HG02588 (cell line): ENCODE data around the gene RXRA.

ENCODE experiments used
- ATAC-seq: cut with Tn5 transposase; IDR thresholded peaks from one replicate; pipeline ENCODE4 v1.9.1; 2021; ENCODE audit warnings: mild to moderate bottlenecking, moderate library complexity; ENCODE audit not compliant: unreplicated experiment

RXRA gene

DNA sequence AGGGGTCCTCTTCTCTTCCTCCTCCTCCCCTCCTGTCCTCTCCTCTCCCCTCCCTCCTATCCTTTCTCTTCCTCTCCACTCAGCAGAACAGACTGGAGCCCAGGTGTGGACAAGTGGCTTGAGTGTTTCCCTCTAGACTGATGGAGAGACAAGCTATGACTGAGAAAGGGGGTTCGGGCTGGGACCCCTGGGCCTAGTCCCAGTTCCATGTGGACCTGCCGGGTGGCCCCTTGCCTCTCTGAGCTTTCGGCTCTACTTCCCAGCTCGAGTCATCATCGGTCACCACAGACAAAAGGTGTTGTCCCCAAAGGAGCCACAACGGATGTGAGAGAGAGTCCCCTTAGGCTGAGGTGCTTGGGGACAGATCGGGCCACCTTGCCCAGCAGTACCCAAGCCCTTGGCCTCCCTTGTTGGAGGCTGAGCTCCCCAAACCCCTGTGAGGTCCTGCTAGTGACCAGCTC is 3.4 kb upstream of the RXRA start:
- no peak for ATAC-seq

DNA sequence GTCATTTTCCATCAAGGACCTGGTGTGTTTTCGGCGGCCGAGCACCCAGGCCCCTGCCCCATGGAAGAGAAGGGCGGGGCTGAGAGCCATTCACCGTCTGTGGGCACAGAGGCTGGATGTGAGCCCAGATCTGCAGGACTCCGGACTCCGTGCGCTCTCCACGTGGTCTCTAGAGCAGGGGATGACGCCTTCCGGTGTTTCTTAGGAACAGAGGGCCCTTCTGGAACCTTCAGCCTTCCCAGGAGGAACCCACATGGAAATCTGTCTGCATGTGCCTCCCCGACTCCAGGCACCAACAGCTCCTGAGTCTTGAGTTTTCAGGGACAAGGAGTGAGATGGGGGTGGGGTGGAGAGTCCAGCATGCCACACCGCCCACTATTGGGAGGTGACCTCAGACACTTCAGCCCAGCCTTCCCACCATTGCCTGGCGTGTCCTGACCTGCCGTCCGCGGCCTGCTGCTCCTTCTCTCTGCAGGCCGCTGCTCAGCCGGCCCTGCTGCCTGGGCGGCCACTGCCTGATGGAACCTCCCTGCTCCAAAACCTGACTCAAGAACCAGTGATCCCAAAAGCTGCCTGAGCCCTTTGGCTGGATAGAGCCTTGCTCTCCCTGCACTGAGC is 2.4 kb upstream of the RXRA start:
- ATAC-seq, result no peak

DNA sequence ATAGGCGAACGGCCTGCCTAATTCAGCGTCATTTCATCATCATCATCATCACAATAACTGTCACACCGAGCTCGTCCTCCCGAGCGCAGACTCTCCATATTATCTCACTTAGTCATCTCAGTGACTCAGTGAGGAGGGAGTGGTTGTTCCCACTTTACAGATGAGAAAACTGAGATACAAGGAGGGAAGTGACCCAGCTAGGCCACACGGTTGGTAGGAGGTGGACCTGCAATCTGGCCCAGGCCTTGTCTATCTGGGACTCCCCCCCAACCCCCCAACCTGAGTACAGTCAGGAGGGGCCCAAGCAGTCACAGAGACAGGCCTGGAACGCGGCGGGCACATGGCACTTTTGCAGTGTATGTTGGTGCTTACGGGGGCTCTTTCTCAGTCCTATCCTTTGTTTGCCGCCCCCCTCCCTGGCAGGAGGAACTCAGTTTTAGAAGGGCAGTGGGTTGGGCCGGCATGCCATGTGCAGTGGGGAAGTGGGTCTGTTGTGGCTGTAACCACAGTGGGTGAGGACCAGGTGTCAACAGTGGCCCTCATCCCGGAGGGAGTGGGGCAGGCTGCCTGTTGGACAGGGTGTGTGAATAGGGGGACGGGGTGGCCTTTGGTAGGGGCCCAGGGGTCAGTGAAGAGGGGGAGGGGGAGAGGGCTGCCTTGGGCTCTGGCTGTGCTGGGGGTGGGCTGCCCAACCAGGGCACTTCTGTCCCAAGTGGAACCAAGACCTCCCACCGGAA is 1.7 kb upstream of the RXRA start:
- no peak for ATAC-seq

DNA sequence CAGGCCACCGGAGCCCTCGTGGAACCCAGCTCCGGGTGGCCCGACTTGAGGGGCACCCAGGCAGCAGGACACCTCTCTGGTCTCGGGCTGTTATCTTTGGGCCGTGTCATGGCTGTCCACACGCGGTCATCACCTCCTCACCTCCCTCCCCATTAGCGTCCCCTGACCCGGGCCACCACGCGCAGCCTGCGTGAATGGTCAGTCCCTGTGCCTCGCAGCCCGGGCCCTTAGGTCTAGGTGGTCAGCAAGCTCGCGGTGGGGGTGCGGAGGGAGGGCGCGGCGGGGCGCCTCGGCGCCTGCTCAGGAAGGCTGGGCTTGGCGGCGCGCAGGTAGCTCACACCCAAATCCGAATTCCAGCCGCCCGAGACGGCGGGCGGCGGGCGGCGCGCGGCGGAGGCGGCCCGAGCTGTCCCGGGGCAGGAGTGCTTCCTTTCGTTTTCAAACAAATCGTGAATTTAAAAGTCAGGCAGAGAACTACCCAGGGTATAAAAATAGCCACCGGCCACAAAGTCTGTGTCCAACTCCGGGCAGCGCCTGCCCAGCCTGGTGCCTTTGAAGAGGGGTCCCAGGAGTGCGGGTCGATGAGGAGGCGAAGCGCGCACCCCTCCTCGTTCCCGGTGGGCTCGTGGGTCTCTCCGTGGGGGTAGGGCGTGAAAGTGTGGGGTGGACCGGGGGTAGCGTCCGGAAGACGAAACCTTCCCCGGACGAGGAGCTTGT is 1.0 kb upstream of the RXRA start:
- ATAC-seq, result no peak

DNA sequence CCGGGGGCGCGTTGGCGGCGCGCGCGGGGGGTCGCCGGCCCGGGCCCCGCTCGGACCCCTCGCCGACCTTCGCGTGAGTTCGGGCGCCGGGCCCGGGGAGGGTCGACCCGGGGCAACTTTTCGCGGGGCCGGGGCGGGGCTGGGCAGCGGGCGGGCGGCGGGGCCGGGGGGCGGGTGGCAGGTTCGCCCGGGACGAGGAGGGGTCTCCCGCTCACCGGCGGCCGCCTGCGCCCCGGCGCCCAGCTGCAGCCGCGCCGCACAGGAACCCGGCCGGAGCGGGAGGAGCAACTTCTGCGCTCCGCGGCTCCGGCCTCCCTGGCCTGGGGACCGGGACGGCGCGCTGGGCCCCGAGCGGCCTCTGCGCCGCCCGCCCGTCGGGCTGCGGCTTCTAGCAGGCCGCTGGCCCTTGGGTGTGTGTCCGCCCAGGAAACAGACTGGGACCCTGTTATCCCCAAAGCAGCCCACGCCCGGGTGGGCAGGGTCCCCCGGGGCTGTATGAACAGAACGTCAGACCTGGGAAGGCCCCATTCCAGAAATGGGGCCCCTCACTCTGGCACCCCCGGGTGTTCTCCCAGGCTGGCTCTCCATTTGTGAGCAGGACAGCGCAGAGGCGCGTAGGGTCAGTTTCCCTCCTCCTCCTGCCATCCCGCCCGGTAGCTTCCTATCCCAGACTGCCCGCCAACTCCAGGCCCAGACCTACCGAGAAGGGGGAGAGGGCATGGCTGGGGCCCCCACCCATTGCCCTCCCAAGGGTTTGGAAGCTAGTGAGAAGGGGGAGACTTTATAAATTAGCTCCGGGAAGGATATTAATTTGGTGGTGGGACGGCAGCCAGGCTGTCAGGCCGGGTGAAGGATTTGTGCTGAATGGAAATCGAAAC is 708 bp downstream of the RXRA start:
- ATAC-seq, result no peak

DNA sequence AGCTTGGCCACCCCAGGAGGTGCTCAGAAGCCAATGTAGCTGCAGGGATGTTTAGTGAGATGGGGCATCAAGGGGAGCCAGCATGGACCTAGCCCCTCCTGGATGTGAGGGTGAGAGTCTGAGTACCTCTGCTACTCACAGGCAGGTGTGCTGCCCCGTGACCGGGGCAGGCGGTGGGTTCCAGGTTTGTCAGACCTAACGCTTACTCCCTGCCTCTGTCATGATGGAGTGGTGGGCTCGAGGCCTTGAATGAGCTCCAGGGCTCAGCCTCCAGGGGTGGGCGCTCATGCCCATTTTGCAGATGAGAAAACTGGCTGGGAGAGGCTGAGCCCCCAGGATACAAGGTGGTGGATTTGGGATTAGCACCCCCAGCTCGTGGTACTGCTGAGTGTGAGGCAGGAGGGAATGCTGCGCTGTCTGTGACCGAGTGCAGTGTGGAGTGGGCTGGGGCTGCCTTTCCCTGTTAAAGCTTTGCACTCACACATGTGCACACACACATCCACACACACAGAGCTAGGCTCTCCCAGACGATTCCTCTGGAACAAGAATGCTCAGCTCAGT is 1.5 kb downstream of the RXRA start:
- ATAC-seq, result no peak

DNA sequence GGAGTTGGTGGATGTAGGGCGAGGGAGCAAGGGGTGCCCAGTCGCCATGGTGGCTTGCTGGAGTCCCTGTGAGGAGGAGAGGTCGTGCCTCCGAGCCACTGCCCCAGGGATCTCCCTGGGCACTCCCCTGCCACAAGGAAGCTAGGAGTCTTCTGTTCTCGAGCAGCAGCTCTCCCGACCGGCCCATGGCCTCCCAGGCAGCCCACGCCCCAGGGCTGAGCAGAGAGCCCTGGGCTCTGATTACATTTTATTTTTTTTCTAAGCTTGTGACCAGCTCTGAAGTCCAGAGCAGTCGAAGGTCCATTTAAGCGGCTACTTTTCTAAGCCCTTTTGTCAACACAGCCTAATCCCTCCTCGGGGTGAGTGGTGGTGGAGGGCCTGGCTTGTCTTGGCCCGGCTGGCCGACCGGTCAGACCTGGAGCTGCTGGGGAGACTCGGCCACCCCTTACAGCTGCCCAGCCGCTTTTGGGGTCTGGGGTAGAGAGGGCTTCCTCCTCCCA is 2.1 kb downstream of the RXRA start:
- no peak for ATAC-seq

DNA sequence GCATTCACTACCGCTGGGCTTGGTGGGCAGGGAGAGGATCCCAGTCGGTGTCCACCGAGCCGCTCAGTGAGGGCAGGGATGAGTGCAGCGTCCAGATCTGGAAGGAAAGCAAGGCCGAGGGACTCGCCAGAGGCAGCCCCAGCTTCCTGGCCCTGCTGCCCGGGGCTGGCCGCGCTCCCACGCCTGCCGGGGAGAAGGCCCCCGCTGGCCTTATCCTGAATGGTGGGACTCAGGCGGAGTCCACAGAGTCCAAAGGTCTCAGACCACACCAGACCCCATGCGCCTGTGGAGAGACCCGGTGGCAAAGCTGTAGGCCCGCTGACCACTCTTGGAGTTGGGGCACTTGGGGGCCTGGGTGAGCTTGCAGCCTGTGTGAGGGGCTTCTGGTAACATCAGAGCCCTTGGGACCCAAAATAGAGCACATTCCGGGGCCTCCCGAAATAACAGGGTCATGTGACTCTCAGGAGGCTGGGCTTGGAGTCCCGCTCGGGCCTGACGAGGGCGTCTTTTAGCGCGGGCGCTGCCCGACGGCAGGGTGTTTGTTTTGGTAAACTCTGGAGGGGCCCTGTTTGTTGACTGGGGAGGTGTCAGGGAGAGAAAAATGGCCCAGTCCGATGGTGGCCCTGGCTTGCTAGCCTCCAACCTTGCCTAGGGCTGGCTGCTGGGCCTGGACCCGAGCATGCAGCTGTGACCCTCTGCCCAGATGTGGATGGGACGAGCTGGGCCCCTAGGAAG is 2.8 kb downstream of the RXRA start:
- ATAC-seq, result no peak

DNA sequence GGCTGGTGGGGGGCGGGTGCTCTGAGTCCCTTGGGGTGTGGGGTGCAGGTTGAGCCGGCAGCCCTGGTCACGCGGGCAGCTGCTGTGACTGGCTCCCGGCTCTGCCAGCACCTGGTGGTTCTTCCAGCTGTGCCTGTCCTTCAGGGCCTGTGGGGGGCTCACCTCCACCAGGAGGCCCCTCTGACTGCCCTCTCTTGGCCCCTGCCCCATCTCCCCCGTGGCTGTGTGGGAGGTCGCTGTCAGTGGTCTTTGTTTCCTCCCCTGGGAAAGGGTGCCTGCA is 3.3 kb downstream of the RXRA start:
- no peak for ATAC-seq

DNA sequence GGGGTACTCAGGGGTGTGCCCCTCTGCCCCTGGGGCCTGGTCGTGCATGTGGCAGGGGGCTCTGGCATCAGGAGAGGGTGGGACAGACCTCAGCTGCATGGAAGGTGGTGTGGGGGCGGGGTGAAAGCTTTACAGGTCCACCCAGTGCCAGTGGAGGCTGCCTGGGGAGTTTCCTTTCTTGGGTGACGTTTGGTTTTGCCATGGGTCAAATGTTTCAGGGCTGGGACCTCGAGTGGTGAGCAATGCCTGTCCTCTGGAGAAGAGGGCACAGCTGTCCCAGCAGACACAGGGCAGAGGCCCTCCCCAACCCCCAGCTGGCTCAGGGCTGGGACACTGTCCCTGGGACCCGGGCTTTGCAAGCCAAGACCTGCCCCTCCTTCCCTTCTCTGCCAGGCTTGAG is 3.6 kb downstream of the RXRA start:
- no peak for ATAC-seq

DNA sequence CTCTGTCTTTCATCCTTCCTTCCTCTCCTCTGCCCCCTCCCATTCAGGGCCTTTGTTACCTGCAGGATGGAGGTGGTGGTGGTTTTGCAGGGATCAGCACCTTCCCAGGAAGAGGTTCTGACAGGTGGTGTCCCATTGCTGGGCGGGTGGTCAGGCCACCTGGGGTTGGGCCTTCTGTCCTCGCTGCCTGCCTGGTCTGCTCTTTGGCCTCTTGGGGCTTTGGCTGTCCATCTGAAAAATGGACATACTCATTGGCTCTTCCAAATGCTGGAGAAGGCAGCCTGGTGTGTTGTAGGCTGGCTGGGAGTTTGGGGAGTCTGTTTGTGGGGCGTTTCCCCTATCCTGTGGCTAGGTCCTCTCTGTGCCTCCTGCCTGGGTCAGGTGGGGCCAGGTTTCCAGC is 4.3 kb downstream of the RXRA start:
- no peak for ATAC-seq

DNA sequence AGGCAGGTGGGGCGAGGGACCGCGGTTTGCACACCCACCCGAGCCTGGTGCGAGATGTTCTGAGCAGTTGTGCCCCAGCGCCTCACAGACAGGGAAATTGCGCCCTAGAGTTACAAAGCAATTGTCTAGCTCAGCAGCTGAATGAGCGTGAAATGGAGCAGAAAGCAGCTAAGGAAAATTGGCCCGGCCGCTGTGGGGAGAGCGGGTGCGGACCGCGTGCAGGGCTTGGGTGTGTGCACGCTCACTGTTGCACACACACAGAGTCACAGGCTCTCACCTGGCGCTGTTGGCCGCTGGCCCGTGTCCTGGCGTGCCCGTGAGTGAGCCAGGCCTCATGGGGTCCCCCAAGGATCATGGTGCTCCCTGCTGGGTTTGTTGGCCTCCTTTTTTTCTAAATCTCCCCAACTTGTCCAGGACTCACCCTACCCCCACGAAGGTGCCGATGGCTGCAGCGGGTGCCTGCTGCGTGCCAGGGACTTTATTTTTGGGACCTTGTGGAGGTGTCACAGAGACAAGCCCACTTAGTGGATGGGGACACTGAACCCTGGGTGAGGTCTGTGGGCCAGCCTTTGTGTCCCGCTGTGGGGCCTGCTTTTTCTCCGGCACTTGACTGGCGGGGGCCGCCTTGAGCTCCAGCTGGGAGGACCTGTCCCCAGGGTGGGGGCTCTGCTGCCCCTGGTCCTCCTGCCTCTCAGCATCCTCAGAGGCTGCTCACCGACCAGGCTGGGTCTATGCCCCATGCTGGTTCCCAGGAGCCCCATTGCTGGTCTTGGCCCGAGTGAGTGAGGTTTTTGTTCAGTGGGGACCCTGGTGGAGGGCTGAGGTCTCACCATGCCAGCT is 5.2 kb downstream of the RXRA start:
- no peak for ATAC-seq

DNA sequence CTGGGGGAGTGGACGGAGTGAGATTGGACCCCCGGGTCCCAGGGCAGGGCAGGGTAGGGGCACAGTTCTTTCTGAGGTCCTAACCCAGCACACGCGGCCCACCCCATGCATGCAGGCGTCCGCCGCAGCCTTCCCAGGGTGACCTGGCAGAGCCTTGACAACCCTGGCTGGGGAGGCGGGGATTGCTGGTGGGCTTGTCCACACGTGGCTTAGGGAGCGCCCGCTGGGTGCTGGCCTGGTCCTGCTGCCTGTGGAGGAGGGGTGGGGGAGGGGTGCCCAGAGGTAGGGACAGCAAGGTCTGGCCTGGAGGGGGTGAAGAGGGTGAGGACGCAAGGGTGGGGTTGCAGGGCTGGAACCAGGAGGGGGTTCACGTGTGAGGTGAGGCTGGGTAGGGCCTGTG is 6.0 kb downstream of the RXRA start:
- ATAC-seq, result no peak

DNA sequence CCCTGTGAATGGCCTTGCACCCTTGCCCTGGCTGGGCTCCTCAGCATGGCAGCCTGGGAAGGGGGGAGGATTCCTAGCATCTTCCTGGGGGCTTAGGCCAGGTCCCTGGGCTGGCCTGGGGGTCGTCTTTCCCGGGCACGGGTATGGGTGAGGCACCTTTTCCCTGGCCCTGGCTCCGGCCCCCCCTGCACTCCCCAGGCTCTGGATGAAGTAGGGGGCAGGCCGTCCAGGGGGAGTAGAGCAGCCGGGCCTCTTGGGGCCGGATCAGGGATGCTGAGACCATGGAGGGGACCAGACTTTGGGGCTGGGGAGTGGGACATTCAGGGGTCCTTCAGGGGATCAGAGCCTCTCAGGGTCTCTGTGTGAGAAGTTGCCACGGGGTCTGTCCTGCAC is 6.6 kb downstream of the RXRA start:
- no peak for ATAC-seq

DNA sequence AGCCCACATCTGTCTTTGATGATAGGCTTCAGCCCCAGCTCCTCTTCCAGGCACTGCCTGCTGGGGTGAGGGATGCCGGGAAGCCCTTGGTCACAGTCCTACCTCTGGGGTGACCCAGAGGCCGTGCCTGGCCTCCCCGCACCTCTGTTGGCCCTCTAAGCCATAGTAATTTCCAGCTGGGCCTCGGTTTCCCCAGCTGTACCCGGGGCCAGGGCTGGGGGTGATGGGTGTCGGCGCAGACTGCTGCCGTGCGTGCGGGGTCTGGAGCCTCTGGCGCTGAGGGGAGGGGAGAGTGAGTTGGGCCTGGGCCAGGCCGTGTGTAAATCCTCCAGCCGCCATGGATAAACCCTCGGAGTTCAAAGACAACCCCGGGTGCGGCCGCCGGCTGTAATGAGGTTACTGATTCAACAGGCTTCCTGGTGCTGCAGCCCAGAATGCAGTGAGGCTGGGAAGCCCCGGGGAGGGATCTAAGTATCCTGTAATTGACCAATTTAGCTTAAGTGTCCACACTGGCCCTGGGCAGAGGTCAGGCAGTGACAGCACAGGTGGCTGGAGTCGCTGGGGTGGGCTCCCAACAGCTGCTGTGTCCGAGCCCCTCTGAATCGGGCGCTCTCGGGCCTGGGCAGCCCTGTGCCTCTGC is 7.1 kb downstream of the RXRA start:
- ATAC-seq, result no peak

DNA sequence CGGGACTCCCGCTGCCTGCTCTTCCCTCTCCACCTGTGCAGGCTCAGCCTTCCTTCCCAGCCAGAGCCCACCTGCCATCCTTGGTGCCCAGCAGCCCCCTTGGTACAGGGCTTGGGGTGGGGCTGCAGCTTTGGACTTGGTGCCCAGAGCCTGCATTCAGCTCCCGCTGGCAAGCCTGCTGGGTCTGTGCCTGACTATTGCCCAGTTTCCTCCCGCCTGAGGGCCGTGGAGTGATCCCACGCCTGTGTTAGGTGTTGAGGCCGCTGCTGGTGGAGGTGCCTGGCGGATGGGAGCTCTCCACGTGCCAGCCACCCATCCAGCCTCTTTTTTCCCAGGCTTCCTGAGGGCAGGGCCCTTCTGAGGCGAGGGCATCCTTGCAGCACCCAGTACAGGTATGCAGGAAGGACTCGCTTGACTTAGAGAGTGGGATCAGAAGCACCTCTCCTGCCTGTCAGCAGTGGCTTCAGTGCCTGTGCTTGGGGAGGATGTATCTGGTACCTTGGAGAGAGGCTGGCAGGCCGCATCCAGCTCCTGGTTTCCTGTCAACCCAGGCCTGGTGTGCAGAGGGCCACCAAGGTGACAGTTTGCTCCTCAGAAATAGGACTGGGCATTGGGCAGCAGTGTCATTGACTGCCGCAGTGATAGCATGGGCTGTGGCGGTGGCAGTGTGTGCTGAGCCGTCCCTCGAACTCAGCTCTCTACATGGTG is 7.8 kb downstream of the RXRA start:
- no peak for ATAC-seq

DNA sequence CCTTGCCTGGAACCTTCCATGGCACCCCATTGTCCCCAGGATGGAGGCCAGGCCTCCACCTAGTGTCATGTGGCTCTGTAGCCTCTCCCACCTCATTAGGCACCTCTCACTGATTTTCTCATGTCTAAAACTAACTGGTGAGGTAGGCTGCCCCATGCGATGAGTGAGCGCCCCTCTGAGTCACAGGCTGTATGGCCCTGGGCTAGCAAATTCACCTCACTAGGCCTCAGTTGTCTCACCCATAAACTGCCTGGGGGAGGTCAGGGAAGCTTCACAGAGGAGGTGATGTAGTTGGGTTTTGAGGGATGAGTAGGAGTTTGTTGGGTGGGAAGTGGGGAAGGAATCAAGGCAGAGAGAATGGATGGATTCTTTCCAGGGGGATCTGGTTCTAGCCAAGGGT is 8.8 kb downstream of the RXRA start:
- no peak for ATAC-seq

DNA sequence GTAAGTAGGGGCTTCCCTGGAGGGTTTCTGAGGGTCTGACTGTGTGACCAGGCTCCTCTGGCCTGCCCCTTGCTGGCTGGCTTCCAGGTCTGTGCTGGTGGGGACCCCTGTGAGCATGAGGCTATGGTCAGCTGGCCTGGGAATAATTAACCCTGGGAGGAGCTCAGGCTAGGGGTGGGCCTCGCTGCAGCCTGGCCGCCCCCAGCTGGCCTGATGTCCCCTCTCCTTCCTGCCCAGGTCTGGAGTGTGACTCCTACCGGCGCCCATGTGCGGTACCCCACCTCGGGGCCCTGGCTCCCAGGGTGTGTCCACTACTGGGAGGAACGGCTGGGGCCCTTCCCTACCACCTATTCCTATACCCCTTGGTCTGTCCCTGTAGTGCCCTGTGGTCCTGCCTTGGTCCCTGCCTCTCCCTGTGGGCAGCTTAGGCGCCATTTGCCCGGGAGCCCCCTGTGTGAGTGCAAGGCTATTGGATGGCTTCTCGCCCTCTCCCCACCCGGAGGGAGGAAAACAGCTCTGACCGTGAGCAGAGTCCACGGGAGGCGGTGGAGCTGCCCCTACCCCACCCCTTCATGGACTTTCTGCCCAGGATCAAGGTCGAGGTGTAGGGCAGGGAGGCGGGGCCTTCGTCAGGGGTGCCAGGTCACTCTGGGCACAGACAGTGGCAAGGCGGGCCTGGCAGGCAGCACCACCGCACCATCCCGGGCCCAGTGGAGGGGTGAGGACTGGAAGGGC is 9.4 kb downstream of the RXRA start:
- no peak for ATAC-seq
